K562 (cell line): ENCODE data around the gene OR14A16. TPM values are rescaled to one million over a fixed set of nuclear protein-coding genes. Genes with fewer than 3 reads are reported as not detected.
A peak's percentile ranks its signal among the peaks of the same experiment; 100 is the strongest.

ENCODE experiments used
- ADNP ChIP-seq: fragments of 200-800 bp; sonication (Bioruptor generic); IDR thresholded peaks from 2 replicates; pipeline ENCODE4 v1.6.1; 2016; ENCODE audit warnings: missing genetic modification characterization, missing compliant biosample characterization
- ATF7 ChIP-seq: fragments of 450-650 bp; IDR thresholded peaks from 2 replicates; pipeline ENCODE4 v1.7.1; 2014; ENCODE audit warnings: mild to moderate bottlenecking, moderate library complexity
- BHLHE40 ChIP-seq: IDR thresholded peaks from 2 replicates; pipeline ENCODE4 v1.6.1; 2011; ENCODE audit warnings: low read length, improper control_type of control experiment
- CSDE1 ChIP-seq, 2 experiments: fragments of 450-650 bp; IDR thresholded peaks; 2 replicates each; pipeline ENCODE4 v1.6.1; 2016; ENCODE audit warnings: mild to moderate bottlenecking in 1 of 2
- HEY1 ChIP-seq: fragments of 250-450 bp; sonication (Bioruptor Pico); IDR thresholded peaks from 2 replicates; pipeline ENCODE4 v1.5.0; 2020; ENCODE audit warnings: mild to moderate bottlenecking, moderate library complexity, borderline replicate concordance
- HMG20B ChIP-seq: fragments of 250-450 bp; sonication (Bioruptor Pico); IDR thresholded peaks from 2 replicates; pipeline ENCODE4 v1.5.0; 2021; ENCODE audit warnings: mild to moderate bottlenecking
- KAT7 ChIP-seq: sonication (generic); formaldehyde crosslinking; IDR thresholded peaks from 2 replicates; pipeline ENCODE4 v1.8.0; 2022; ENCODE audit warnings: missing genetic modification reagents, mild to moderate bottlenecking, borderline replicate concordance
- MED1 ChIP-seq: sonication (generic); formaldehyde crosslinking; IDR thresholded peaks from 2 replicates; pipeline ENCODE4 v1.8.1; 2023; ENCODE audit warnings: missing genetic modification reagents, borderline replicate concordance
- NCOA6 ChIP-seq: fragments of 450-650 bp; IDR thresholded peaks from 2 replicates; pipeline ENCODE4 v1.6.1; 2017; ENCODE audit warnings: mild to moderate bottlenecking
- OTX1 ChIP-seq: fragments of 450-650 bp; formaldehyde crosslinking; IDR thresholded peaks from 2 replicates; pipeline ENCODE4 v1.4.0; 2022; ENCODE audit warnings: mild to moderate bottlenecking
- SLC30A9 ChIP-seq: fragments of 250-450 bp; sonication (Bioruptor Pico); IDR thresholded peaks from 2 replicates; pipeline ENCODE4 v1.8.0; 2022; ENCODE audit warnings: mild to moderate bottlenecking, moderate library complexity
- SNIP1 ChIP-seq: fragments of 450-650 bp; IDR thresholded peaks from 2 replicates; pipeline ENCODE4 v1.7.1; 2017; ENCODE audit warnings: low read depth, mild to moderate bottlenecking
- TRIM28 ChIP-seq: fragments of 450-650 bp; IDR thresholded peaks from 2 replicates; pipeline ENCODE4 v1.6.1; 2017
- ZBTB8A ChIP-seq: fragments of 450-650 bp; IDR thresholded peaks from 2 replicates; pipeline ENCODE4 v1.6.1; 2018; ENCODE audit warnings: mild to moderate bottlenecking, moderate library complexity; ENCODE audit not compliant: partially characterized antibody
- ZNF133 ChIP-seq: fragments of 250-450 bp; sonication (Bioruptor Pico); IDR thresholded peaks from 2 replicates; pipeline ENCODE4 v1.4.0; 2020; ENCODE audit warnings: mild to moderate bottlenecking
- ZNF77 ChIP-seq: fragments of 250-450 bp; sonication (Bioruptor Pico); IDR thresholded peaks from 2 replicates; pipeline ENCODE4 v1.5.0; 2020
- polyA plus RNA-seq, 8 experiments: library from polyadenylated mRNA; depleted of rRNA in 4 of 8; stranded (reverse) in 5 of 8; unstranded in 3 of 8; fragments of >200 nt; fragmentation: Nextera tagmentation in 2 of 8; fragmentation: Illumina TruSeq in 1 of 8; extraction: Ambion mirVana in 2 of 8; extraction: Trizol in 1 of 8; gene quantifications; 2 replicates each; pipeline versions ENCODE4 v1.2.1 to v1.2.3, GENCODE V29; 2011 to 2014; ENCODE audit warnings: inconsistent platforms in 1 of 8, missing spikeins in 1 of 8
- total RNA-seq, 7 experiments: library from RNA; depleted of rRNA in 6 of 7; stranded (reverse); fragments of >200 nt in 6 of 7; fragmentation: Illumina TruSeq in 2 of 7; extraction: Trizol in 2 of 7; gene quantifications; 2 replicates each; pipeline versions ENCODE4 v1.2.1 to v1.2.3, GENCODE V29; 2011 to 2021; ENCODE audit warnings: low replicate concordance in 1 of 7
- TF ChIP-seq, protein P1 (sequence below): sonication (generic); formaldehyde crosslinking; IDR thresholded peaks from 2 replicates; pipeline ENCODE4 v1.8.1; 2023; ENCODE audit warnings: mild to moderate bottlenecking, missing genetic modification reagents, moderate library complexity
- TF ChIP-seq, protein P2 (sequence below), 3 experiments: fragments of 200-800 bp in 1 of 3; fragments of 250-450 bp in 1 of 3; fragments of 450-650 bp in 1 of 3; sonication (Bioruptor Pico) in 1 of 3; sonication (Bioruptor generic) in 1 of 3; formaldehyde crosslinking in 1 of 3; IDR thresholded peaks; 2 replicates each; pipeline versions ENCODE4 v1.6.1 to v1.8.0; 2016 to 2022; ENCODE audit warnings: mild to moderate bottlenecking in 2 of 3, missing genetic modification characterization in 2 of 3, missing compliant biosample characterization in 1 of 3, moderate library complexity in 1 of 3
- TF ChIP-seq, protein P3 (sequence below): sonication (generic); formaldehyde crosslinking; IDR thresholded peaks from 2 replicates; pipeline ENCODE4 v1.5.0; 2020; ENCODE audit warnings: missing genetic modification reagents
- TF ChIP-seq, protein P4 (sequence below): fragments of 450-650 bp; IDR thresholded peaks from 2 replicates; pipeline ENCODE4 v1.6.1; 2014; ENCODE audit warnings: low read depth, mild to moderate bottlenecking, moderate library complexity, borderline replicate concordance
- TF ChIP-seq, protein P5 (sequence below): fragments of 450-650 bp; formaldehyde crosslinking; IDR thresholded peaks from 2 replicates; pipeline ENCODE4 v1.4.0; 2020; ENCODE audit warnings: mild to moderate bottlenecking, moderate library complexity

The OR14A16 gene
- total and polyA plus RNA-seq, 9 of the 15 experiments (the other 6 are each of a cell fraction or from before 2014, with no cell fraction given) = not detected

DNA sequence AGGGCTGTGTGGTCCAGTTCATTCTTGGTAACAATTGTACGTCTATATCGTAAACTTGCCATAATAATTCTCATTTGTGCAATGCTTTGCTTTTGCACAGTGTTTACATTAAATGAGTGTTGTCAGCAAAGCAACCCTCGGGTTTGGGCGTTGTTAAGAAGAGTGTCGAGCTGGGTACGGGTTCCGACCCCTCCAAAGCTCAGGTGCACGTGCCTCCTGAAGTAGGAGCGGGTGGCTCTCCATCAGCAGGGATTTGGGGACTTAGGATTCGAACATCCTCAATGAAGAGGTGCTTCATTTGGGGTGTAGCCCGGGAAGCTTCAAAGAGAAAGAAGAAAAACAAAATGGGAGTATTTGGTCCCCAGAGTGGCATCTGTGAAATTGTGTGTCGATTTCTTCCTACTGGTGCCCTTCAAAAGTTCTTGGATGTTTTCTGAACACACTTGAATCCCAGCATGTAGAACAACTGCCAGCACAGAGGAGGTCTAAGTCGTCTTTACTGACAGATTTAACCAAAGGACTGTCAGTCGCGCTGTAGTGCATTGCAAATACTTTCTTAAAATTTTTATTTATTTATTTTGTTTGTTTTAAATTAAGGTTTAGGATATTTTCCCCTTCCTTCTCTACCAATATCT lies 34.2 kb upstream of the OR14A16 start (continued):
- TF ChIP-seq, protein P1, sequence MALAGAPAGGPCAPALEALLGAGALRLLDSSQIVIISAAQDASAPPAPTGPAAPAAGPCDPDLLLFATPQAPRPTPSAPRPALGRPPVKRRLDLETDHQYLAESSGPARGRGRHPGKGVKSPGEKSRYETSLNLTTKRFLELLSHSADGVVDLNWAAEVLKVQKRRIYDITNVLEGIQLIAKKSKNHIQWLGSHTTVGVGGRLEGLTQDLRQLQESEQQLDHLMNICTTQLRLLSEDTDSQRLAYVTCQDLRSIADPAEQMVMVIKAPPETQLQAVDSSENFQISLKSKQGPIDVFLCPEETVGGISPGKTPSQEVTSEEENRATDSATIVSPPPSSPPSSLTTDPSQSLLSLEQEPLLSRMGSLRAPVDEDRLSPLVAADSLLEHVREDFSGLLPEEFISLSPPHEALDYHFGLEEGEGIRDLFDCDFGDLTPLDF (CRISPR knock-in tag) = no peak
- TF ChIP-seq, protein P2, sequence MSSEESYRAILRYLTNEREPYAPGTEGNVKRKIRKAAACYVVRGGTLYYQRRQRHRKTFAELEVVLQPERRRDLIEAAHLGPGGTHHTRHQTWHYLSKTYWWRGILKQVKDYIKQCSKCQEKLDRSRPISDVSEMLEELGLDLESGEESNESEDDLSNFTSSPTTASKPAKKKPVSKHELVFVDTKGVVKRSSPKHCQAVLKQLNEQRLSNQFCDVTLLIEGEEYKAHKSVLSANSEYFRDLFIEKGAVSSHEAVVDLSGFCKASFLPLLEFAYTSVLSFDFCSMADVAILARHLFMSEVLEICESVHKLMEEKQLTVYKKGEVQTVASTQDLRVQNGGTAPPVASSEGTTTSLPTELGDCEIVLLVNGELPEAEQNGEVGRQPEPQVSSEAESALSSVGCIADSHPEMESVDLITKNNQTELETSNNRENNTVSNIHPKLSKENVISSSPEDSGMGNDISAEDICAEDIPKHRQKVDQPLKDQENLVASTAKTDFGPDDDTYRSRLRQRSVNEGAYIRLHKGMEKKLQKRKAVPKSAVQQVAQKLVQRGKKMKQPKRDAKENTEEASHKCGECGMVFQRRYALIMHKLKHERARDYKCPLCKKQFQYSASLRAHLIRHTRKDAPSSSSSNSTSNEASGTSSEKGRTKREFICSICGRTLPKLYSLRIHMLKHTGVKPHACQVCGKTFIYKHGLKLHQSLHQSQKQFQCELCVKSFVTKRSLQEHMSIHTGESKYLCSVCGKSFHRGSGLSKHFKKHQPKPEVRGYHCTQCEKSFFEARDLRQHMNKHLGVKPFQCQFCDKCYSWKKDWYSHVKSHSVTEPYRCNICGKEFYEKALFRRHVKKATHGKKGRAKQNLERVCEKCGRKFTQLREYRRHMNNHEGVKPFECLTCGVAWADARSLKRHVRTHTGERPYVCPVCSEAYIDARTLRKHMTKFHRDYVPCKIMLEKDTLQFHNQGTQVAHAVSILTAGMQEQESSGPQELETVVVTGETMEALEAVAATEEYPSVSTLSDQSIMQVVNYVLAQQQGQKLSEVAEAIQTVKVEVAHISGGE (CRISPR knock-in tag; IDR thresholded peaks at IDR 0.05) = no peak
- no peak for TF ChIP-seq SNIP1
- no peak for TF ChIP-seq ATF7
- TF ChIP-seq ZBTB8A = no peak
- no peak for TF ChIP-seq TRIM28
- TF ChIP-seq, protein P3, sequence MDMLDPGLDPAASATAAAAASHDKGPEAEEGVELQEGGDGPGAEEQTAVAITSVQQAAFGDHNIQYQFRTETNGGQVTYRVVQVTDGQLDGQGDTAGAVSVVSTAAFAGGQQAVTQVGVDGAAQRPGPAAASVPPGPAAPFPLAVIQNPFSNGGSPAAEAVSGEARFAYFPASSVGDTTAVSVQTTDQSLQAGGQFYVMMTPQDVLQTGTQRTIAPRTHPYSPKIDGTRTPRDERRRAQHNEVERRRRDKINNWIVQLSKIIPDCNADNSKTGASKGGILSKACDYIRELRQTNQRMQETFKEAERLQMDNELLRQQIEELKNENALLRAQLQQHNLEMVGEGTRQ (CRISPR knock-in tag) = 0 out of 2 replicates have a peak, but pooled peaks have one; percentile 7
- TF ChIP-seq OTX1 (CRISPR knock-in tag) = 0 out of 2 replicates have a peak, but pooled peaks have one; percentile 1
- TF ChIP-seq CSDE1 (IDR thresholded peaks at IDR 0.05) = no peak
- no peak for TF ChIP-seq MED1 (CRISPR knock-in tag)
- no peak for TF ChIP-seq ZNF133 (CRISPR knock-in tag)
- no peak for TF ChIP-seq HMG20B (CRISPR knock-in tag)
- TF ChIP-seq NCOA6 = 0 out of 2 replicates have a peak, but pooled peaks have one; percentile 1
- peak; percentile 67 for TF ChIP-seq BHLHE40
- TF ChIP-seq SLC30A9 = no peak
- TF ChIP-seq, protein P4, sequence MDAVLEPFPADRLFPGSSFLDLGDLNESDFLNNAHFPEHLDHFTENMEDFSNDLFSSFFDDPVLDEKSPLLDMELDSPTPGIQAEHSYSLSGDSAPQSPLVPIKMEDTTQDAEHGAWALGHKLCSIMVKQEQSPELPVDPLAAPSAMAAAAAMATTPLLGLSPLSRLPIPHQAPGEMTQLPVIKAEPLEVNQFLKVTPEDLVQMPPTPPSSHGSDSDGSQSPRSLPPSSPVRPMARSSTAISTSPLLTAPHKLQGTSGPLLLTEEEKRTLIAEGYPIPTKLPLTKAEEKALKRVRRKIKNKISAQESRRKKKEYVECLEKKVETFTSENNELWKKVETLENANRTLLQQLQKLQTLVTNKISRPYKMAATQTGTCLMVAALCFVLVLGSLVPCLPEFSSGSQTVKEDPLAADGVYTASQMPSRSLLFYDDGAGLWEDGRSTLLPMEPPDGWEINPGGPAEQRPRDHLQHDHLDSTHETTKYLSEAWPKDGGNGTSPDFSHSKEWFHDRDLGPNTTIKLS = no peak
- TF ChIP-seq, protein P5, sequence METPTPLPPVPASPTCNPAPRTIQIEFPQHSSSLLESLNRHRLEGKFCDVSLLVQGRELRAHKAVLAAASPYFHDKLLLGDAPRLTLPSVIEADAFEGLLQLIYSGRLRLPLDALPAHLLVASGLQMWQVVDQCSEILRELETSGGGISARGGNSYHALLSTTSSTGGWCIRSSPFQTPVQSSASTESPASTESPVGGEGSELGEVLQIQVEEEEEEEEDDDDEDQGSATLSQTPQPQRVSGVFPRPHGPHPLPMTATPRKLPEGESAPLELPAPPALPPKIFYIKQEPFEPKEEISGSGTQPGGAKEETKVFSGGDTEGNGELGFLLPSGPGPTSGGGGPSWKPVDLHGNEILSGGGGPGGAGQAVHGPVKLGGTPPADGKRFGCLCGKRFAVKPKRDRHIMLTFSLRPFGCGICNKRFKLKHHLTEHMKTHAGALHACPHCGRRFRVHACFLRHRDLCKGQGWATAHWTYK (CRISPR knock-in tag) = 0 out of 2 replicates have a peak, but pooled peaks have one; percentile 41
- no peak for TF ChIP-seq HEY1 (CRISPR knock-in tag)
- no peak for TF ChIP-seq ZNF77 (CRISPR knock-in tag)
- TF ChIP-seq ADNP (tag) = no peak
- 0 out of 2 replicates have a peak, but pooled peaks have one; percentile 65 for TF ChIP-seq KAT7 (CRISPR knock-in tag)
